ENCODE measurements around the gene MYH10.
"Not testable (repeated sequence)": the region's sequence is repeated elsewhere in the genome, so short reads cannot be mapped to it uniquely, and the experiment has no call there.

The MYH10 gene

DNA sequence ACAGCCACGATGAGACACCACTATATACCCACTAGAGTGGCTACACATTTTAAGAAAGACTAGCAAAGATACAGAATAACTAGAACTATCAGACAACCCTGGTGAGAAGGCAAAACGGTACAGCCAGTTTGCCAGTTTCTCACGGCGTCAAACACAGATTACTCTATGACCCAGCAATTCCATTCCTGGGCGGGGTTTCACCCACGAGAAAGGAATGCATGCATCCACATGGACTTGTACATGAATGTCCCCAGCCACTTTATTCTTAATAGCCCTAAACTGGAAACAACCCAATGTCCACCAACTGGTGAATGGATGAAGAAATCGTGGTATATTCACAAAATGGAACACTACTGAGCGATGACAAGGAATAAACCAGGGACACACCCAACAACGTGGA, 74.5 kb downstream of the MYH10 start:
- no peak for DNase-seq (ENCODE audit: low spot score)

DNA sequence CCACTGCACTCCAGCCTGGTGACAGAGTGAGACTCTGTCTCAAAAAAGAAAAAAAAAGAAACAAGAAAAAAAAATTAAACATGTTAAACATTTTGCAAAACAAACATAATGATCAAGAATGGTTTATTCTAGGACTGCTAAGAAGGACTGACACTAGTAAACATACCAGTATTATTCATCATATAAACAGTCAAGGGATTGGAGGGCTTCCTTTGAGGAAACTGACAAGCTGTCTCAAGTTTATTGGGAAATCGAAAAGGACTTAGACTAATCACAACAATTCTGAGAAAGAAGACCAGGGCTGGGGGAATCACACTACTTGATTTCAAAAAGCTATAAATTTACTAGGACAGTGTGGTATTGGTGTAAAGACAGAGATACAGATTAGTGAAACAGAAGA, 75.5 kb downstream of the MYH10 start:
- DNase-seq (ENCODE audit: low spot score), result no peak

DNA sequence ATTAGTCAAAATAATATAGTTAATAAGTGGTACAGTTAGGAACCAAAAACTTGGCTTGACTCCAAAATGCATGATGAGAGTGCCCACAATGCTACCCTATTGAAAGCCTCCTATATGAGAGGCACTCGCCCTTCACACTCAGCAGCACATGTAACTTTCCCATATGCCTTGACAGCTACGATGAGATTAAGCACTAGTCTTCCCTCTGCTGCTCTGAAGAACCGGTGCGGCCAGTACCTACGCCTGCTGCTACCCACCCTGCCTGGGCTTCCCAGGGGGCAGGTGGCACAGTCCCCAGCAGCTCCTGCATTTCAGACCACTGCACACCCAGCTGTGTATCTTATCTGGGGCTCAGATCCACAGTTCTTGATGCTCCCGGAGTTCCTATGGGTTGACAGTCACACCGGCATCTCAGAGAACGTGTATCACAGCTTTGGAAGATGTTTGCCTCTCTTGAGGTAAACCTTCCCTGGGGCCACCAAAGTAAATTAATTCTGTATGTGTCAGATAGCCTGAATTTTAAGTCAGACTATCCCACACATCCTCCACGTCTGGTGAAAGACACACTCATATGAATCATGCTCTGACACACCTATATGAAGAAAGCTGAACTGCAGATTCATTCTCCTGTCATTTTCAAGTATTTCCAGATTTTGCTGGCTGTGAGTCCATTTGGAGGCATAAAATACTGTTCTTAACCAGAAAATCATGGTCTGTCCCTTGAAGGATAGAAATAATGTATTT, 77.8 kb downstream of the MYH10 start:
- DNase-seq (ENCODE audit: low spot score), result no peak

DNA sequence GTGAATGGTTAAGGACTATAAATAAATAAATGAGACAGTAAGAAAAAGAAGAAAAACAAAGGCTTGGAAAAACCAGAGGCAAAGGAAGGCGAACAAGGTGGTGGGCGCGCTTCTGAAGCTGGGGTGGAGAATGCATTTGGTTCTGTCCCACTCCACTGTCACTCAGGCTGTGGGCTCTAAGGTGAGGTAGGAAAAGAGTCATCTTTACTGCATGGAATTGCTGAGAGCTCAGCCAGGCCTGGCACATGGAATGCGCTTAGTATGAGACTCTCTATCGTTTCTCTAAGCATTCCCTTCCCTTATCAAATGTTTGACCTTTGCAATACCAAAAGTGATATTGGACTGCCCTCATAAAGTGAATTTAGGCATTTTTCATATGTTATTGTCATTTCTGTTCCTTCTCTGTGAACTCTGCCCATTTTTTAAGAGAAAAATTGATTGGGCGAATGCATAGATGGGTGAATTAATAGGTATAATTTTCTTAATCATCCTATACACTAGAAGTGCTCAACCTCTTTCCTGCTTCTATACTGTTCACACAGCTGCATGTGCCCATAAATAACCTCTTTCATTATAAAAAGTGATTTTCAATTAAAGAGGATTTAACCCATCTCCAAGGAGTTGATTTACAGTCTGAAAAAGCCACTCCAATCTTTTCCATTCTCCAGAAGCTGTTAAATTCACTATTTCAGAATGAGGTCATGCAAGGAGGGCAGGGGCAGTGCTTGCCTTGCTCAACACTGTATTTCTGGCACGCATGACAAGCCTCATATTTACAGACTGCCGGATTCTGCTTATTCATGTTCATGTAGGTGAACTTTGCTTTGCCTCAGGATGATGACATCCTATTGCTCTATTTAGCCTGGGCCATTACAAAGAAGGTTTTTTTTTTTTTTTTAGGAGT, 87.7 kb downstream of the MYH10 start:
- no peak for DNase-seq (ENCODE audit: low spot score)

DNA sequence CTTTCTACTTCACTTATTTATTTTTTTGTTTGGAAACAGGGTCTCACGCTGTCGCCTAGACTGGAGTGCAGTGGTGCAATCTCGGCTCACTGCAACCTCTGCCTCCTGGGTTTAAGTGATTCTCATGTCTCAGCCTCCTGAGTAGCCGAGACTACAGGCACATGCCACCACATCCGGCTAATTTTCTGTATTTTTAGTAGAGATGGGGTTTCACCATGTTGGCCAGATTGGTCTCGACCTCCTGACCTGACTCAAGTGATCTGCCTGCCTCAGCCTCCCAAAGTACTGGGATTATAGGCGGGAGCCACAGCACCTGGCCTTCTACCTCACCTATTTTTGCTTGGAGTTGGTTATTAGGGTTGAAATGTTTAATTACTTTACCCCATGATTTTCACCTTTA, 90.5 kb downstream of the MYH10 start:
- DNase-seq (ENCODE audit: low spot score), result not testable (repeated sequence)

DNA sequence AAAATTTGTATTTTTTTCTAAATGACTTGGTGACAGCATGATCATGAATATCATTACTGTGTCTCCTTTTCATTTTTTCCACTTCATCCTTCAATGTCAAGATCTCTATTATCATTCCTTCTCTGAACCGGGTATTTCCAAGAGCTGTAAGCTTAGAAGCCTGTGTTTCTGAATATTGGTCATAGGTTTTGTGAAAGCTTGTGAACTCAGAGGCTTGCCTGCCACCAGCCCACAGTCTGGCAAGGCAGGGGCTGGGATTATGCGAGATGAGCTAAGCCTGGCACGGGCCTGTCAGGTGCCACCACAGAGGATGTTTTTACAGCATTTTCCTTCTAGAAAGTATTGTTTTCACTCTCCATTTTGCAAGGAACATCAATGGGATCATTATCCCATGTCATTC, 92.8 kb downstream of the MYH10 start:
- no peak for DNase-seq (ENCODE audit: low spot score)

DNA sequence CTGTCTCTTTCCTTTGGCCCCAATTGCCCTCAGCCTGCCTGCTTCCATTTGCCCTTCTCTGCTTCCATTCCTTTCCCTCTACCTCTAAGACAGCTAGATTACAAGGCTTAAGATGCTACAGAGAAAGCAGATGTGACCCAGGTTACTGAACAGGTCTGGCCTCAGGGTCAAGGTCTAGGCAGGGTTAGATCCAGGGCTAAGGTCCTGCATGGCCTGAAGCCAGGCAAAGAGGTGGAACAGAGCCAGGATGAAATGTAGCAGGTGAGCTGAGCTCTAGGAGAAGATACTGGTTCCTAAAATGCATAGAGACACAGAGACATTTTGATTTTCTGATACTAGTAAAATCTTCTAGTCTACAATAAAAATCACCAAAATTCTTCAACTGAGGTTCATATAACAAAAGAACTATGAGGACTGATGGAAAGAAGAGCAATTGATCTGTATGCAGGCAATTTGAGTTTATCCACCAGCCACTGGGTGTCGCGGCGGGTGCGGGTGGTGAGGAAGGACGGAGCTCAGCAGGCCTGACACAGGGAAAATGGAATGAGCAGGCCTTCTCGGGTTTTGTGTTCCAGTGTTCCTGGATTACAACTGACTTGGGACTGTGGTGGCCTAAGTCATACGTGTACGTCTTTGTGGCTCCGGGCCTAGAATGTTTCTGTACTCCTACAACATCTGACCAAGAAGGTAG, 95.9 kb downstream of the MYH10 start:
- DNase-seq (ENCODE audit: low spot score), result no peak

DNA sequence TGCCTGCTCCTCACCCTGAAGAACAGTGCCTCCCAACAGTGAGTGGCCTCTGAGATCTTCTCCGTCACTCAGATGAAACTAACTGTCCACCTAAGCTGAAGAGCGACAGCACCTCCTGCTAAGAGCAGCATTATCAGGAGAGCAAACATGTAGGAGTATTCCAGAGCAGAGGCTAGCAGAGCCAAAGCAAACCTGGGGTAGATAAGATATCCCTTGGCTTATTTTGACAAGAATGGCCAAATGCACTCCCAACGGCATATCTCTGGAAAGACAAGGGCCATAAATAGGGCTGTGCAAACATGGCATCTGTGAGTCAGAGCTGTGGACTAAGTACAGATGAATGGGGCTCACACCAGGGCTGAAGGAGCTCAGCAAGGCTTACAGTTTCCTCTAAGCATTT, 98.5 kb downstream of the MYH10 start:
- DNase-seq (ENCODE audit: low spot score), result no peak

DNA sequence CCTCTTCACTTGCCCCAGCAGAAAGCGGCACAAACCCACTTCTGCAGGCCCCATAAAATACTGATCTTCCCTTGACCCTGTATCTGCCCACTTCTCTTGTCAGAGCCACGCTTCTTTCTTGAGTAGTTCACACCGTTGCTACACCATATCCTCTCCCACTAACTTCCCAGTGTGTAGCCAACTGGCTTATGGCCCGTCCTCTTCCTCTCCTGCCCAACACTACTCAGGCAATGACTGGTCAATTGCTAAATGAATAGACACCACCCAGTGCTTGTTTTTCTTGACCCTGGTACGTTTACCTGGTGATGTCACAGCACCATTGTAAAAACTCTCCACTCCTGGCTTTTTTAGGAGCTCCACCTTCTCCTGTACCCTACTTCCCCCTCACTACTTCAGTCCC, 107.9 kb downstream of the MYH10 start:
- DNase-seq (ENCODE audit: low spot score), result no peak

DNA sequence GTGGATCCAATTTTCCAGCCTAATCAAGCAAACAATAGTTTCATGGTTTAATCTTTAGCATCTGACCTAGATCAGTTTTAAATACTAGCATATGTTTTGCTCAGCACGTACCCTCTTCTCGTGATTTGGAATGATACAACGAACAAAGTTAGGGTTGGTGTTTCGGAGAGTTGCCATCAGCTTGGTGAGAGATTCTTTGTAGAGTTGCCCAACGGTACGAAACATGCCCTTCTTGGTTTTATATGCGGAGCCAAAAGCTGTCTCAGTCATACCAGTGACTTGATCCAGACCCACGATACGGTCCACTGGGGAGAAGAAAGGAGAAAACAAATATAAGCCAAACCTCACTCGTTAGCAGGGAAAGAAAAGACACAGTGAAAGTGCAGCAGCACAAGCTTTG, 109.5 kb downstream of the MYH10 start:
- no peak for DNase-seq (ENCODE audit: low spot score)

DNA sequence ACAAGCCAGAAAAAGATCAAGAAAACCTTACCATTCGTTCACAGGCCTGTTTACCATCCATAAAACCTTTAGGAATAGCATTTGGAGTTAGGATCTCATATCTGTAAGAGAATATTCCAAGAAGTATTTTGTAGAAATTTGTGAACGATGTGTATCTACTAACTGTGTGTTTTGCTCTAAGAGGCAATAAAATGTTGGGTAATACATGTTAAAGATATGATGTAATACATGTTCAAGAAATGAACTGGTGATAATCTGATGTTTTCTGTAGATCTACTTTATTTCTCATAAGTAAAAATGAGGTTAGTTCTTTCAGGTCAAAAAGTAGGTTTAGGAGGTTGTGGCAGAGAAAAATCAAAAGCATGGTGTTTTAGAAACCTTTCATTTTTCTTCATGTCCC, 111.7 kb downstream of the MYH10 start:
- DNase-seq (ENCODE audit: low spot score), result no peak

DNA sequence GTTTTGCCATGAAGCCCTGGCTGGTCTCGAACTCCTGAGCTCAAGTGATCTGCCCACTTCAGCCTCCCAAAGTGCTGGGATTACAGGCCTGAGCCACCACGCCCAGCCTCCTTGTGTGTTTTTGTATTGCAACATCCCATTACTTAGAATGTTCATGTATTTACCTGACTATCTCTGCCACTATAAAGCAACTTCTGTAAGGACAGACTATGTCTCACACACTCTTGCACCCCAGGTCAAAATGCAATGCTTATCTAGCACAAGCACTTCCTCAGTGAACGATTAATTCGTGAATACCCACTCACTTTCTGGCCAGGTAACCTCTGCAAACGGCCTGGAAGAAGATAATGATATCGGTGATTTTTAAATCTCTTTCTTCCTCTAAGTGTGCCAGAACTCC, 112.2 kb downstream of the MYH10 start:
- DNase-seq (ENCODE audit: low spot score), result no peak

DNA sequence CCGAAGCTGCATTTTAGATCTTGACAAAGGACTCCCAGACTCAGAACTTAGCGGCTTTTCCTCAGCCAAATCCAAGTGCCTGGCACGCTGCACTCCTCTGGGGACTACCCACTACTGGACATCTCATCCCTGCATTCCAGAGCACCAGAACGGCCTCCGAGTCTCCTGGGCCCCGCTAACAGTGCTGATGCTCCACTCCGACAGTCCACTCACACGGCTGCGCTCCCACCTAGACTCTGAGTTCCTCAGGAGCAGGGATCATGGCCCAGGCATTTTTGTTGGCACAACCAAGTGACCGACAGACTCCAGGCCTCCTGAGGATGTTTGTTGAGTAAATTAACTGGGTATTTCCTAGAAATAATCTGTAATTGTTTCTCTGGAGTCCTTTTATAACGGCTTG, 115.7 kb downstream of the MYH10 start:
- no peak for DNase-seq (ENCODE audit: low spot score)

DNA sequence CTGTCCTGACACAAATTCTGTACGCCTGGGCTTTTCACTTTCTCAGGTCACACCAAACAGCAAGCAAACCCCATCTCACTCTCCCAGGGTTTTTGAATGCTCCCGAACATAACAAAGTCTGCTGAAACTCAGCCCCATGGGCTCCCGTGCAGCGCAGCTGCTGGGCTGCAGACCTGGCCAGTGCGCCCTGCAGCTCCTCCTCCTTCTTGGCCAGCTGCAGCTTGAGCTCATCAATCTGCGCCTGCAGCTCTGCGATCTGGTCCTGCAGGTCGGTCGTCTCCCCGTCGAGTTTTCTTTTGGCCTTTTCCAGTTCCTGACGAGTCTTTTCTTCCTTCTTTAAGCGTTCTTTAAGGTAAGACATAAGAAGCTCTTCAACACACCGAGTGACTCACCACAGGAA, 124.4 kb downstream of the MYH10 start:
- no peak for DNase-seq (ENCODE audit: low spot score)

DNA sequence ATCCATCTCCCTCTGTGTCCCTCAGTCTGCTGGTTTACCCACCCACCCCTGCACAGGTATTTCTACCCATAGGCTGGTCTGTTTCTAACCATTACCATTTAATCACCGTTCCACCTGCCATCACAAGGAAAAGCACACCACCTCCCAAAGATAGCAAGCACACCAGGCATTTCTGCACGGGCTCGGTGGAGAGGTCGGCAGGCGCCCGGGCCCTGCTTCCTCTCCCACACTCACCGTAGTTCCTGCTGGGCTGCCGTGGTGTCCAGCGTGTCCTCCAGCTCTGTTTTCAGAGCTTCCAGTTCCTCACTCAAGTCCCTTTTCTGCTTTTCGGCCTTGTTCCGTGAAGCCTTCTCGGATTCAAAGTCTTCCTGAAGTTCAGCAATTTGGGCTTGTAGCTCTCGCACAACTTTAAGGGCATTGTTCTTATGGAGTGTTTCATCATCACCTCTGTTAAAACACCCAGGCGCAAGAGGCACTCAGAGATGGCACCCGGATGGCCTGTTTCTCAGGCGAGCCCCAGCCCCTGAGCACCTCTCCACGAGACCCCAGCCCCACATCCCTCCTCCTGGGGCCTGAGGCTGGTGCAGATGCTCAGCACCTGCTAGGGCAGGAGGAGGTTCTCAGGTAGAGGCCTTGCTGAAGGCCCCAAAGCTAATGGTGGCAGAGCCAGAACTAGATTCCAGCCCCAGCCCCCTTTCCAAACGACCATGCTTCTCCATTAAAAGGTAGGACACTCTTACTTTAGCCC, 125.9 kb downstream of the MYH10 start:
- DNase-seq (ENCODE audit: low spot score), result no peak

DNA sequence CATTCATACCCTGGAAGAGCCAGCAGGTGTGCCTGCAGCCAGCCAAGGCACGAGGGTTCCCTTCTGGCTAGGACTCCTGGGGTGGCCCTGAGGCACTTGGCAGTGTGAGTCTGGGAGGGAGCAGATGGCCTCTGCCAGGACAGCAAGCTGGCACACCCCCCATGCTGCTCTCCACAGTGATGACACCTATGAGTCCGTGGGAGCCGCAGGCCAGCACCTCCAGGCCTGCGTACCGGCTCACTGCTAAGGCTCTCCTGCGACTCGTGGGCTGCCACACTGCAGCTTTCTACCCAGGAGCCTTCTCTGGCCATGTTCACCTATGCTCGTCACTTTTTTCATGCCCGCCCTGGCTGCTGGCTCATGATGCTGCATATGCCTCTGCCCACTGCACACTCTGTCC, 126.7 kb downstream of the MYH10 start:
- no peak for DNase-seq (ENCODE audit: low spot score)

DNA sequence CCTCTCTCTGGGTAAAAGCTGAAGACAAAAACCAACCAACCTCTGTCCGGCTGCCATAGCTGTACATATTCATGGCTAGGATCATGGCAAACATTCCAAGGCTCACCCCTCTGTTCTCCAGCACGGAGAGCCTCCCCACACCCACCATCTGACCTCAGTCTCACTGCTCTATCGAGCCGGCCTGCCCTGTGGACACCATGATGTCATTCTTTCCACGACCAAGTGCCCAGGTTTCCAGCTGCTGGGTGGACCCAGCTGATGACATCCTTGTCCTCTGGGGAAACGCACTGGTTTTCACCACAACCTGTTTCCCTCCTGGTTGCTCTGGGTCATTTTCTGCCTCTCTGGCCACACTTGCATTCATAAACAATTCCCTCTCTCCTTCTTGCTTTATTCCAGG, 127.2 kb downstream of the MYH10 start:
- DNase-seq (ENCODE audit: low spot score), result no peak

DNA sequence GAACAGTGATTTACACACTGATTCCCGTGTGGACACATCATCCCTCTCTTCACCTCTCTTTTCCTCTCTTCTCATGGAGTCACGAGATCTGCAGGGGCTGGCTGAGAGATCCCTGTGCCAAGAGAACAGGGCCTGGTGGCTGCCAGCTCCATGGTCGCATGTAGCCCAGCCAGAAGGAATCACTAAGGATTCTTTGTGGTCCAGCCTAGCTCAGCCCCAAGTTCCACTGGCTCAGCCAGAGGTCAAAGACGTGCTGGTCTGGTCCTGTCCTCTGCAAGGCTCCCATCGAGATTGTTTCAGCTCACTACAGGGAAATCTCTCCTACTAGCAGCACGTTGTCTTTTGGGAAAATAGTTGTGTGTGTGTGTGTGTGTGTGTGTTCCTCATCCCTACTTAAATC, 128.4 kb downstream of the MYH10 start:
- DNase-seq (ENCODE audit: low spot score), result no peak

DNA sequence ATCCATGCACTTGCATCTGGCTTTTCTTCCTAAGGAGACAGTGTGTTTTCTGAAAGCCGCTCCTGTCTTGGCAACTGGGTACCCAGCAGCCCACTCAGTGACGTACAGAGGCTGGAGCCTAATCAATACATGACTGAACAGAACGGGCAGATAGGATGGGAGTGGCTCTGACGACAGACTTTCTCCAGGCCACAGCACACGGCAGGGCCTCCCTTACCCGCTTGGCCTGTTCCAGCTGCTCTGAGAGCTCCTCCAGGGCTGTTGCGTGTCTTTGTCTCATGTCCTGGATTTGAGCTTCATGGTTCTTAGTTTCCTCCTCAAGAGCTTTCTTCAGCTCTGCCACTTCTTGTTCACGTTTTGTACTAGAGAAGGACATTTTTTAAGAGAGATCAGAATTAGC, 129.9 kb downstream of the MYH10 start:
- DNase-seq (ENCODE audit: low spot score), result no peak

DNA sequence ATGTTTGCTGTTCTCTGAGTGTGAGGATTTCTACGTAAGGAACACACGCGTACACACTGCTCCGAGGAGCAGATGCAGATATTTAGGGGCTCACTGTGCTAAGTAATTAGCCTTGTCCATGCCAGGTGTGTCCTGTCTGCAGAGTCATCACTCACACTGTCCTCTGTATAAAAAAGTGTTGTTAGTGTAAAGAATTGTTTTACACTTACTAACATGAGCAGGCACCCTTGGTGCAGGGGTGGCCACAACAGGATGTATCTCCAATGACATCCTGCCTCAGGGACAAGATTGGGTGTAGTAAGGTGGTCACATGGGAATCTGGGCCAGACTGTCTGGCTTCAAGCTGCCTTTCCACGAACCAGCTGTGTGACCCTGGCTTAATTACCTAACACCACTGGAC, 130.9 kb downstream of the MYH10 start:
- DNase-seq (ENCODE audit: low spot score), result no peak

DNA sequence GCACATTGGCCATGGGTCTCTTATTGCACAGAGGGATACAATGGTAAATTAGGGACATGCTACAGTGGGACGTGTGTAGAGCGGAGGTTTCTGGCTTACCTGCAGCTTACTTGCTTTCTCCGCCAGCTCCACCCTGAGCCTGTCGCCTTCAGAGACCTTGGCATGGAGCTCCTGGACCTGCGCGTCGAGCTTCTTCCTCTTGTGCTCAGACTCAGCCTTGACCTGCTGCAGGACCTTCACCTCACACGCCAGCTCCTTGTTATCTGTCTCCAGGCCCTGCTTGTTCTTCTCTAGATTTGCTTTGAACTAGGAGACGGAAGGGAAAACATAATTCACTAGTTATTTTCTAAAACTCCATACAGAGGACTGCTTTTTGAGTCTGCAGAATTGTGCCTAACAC, 131.4 kb downstream of the MYH10 start:
- no peak for DNase-seq (ENCODE audit: low spot score)

DNA sequence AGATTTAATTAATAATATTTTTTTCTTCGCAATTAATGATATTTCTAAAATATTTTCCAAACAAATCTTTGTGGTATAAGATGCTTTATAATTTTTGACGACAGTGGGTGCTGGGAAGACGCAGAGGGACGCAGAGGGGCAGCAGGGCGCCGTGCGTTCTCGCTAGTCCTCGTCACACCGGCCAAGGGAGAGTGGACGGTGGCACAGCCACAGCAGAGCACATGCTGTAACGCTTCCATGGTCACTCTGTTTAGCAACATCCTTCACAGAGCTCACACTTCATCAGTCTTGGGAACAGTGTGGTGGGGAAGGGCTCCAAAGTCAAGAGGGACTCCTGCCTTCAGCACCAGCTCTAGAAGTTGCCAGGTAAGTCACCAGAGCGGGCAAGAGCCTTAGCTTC, 134.4 kb downstream of the MYH10 start:
- DNase-seq (ENCODE audit: low spot score), result no peak
